Islet precursor cell (in vitro differentiated cells): Measurements from ENCODE around the gene CD93.

Experiments used
- DNase-seq: peaks from one replicate; pipeline ENCODE4 v3.0.0-alpha.2; 2018

The CD93 gene

DNA sequence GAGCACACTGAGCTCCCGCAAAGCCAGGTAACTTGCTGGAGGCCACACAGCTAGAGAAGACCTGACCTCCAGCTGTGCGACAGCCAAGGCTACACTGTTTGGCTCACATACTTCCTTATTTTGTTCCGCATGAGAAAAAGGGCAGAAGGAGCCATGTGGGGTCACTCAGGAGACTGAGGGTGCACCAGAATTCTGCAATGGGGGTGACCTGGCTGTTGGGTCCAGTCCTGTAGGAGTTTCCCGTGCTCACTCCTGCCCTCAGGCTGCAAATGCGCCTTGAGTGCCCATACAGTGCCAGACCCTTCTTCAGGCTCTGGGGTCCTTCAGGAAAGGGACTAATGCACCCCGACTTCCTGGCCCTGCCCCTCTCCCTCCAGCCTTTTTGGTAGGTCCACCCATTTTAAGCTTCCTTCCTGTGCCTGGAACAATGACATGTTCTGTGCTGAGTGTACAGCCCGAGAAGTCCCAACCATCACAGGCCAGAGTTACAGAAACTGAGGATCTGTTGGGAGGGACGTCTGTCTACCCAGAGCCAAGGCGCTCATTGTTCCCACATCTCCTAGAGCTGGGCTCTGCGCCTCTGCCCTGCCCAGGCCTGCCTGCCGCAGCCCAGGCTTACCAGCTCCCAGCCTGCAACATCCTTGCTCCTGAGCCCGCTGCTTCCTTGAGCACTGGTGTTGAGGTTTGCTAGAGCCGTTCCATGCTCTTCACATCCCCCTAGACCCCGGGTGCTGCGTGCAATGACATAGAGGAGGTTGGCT is 33.5 kb upstream of the CD93 start:
- no peak for DNase-seq

GRCh38 chr20:23118766-23119165 is 32.6 kb upstream of the CD93 start:
- no peak for DNase-seq

- no peak for DNase-seq
Measured at GRCh38 chr20:23118144-23118543, 32.0 kb upstream of the CD93 start.

GRCh38 chr20:23117738-23118137 is 31.6 kb upstream of the CD93 start:
- DNase-seq: no peak

DNA sequence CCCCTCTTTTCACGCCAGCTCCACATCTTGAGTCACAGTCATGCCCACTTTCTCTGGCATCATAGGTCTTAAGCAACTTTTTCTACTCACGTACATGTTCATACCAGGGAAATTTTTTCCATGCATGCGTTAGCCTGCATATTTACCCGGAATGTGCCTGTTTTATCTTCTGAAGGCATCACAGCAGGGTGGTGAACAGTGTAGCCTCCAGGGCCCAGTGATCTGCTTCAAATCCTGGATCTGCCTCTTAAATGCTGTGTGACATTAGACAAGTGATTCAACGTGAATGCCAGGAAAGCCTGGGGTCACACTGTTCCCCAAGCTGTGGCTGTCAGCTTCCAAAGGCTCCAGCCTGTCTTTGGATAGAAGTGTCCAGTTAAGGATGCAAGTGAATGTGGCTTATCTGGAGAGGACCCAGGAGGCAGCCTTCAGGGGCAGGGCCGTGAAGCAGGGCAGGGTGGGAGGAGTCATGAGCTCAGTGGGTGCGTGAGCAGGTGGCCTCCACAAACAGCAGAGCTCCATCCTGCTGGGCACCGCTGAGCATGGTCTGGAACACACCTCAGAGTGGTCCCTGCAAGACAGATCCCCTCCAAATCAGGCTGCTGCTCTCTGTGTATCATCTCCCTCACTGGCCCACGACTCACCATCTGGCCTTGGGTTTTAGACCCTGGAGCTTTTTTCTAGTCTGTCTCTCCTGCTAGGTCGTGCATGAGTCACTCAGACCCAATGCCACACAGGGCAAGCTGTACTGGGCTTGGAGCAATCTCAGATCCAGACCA is 30.4 kb upstream of the CD93 start:
- peak; percentile 86 for DNase-seq

DNA sequence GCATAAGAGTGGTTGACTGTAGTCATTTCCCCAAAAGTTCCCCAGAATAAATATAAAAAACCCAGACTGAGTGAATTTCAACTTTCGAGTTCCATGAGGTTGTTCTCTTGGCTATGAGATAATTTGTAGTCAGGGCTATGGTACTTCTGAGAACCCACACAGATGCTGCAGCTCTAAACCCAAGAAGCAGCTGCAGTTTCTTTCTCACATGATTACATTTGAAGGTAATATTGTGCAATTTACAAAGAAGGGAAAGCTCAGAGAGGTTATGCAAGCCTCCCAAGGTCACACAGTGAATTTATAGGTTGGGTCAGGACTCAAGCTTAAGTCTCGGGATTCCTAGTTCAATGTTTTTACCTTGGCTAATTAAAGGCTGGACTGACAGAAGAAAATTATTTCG is 29.7 kb upstream of the CD93 start:
- no peak for DNase-seq

DNA sequence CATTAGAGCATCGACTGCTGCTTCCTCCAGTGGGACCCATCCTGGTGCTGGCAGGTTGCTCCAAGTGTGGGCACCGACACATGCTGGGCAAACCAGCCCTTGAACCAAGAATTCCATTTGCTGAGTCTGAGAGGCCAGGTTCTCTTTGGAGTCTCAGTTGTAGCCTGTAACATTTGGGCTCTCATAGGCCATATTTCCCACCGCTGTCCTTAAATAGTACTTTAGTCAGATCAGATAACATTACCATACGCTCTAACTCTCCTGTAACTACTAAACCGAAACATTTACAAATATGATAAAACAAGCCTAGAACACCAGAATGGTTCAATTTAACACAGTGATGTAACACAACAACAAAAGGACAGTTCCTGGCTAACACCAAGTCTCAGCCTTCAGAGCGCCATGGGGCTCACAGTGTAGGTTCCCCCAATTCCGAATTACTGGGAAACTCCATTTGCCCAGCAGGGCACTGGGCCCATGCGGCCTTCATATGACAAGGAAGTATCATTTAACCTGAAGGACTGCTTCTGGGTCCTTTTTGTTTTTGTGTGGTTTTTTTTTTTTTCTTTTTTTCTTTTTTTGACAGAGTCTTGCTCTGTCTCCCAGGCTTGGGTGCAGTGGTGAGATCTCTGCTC is 28.4 kb upstream of the CD93 start:
- no peak for DNase-seq

- no peak for DNase-seq
Measured at GRCh38 chr20:23114018-23114417, 27.9 kb upstream of the CD93 start.

GRCh38 chr20:23112595-23112994 is 26.5 kb upstream of the CD93 start:
- no peak for DNase-seq

- no peak for DNase-seq
Measured at GRCh38 chr20:23111944-23112342, 25.8 kb upstream of the CD93 start.

GRCh38 chr20:23111307-23111943 is 25.3 kb upstream of the CD93 start:
- no peak for DNase-seq

GRCh38 chr20:23108871-23109270 is 22.7 kb upstream of the CD93 start:
- DNase-seq: no peak

DNA sequence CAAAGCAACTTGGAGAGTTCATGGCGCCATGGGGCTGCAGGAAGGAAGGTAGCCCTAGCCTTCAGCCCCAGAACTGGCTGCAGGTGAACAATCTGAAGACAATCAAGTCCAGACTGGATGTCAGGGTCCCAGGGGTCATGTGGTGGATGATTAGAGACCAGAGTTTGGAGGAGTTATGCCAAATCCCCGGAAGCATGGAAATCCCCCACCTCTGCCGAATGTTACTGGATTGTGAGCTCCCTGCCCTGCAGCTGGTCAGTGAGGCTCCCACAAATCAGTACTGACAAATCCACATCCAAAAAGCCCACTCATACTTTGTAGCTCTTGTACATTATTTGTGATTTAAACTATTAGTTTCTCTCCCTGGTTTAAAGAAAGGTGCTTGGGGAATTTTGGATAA is 21.3 kb upstream of the CD93 start:
- DNase-seq: no peak

- DNase-seq: no peak
Measured at GRCh38 chr20:23106271-23106851, 20.2 kb upstream of the CD93 start.

DNA sequence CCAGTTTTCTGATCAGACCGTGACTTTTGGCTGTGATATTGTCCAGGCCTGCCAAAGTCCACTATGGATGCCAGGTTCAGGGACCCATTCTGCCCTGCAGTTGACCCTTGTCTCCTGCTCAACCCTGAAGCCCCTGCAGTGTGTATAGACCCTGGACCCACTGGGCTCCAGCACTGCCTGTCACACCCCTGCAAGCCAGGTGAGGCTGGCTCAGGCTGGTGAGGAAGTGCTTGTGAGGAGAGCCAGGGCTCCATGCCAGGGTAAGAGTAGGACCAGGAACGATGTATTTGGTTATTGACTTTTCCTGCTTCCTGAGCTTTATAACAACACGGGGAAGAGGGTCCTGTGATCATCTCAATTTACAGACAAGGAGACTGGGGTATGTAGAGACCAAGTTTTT is 19.1 kb upstream of the CD93 start:
- DNase-seq: no peak

GRCh38 chr20:23103284-23104018 is 17.3 kb upstream of the CD93 start:
- DNase-seq: no peak

DNA sequence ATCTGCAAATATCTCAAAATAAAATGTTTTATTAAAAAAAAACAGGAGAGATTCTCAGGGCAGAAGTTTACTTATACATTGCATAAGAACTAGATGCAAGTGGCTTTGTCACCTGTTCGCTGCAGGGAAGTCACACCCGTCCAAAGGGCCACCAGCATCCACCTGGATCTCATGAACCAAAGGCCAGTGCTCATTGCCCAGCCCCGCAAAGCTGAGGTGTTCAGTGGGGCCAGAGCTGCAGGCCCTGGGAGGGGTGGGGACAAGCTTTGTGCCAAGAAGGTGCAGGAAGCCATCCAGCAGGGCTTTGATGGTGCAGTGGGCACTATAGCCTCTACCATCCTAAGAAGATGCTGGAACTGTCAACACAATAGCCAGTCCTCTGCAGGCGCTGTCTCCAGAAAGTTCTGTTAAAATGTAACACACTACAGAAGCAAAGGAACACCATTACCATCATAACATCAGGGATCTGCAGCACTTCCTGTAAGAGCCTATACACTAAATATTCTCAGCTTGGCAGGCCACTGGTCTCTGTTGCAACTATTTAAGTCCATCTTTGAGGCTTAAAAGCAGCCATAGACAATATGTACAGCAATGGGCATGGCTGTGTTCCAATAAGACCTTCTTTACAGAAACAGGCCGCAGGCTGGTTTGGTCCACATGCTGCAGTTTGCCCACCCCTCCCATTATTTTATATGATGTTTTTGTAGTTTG is 15.7 kb upstream of the CD93 start:
- no peak for DNase-seq

- DNase-seq: no peak
Measured at GRCh38 chr20:23100720-23101107, 14.6 kb upstream of the CD93 start.

DNA sequence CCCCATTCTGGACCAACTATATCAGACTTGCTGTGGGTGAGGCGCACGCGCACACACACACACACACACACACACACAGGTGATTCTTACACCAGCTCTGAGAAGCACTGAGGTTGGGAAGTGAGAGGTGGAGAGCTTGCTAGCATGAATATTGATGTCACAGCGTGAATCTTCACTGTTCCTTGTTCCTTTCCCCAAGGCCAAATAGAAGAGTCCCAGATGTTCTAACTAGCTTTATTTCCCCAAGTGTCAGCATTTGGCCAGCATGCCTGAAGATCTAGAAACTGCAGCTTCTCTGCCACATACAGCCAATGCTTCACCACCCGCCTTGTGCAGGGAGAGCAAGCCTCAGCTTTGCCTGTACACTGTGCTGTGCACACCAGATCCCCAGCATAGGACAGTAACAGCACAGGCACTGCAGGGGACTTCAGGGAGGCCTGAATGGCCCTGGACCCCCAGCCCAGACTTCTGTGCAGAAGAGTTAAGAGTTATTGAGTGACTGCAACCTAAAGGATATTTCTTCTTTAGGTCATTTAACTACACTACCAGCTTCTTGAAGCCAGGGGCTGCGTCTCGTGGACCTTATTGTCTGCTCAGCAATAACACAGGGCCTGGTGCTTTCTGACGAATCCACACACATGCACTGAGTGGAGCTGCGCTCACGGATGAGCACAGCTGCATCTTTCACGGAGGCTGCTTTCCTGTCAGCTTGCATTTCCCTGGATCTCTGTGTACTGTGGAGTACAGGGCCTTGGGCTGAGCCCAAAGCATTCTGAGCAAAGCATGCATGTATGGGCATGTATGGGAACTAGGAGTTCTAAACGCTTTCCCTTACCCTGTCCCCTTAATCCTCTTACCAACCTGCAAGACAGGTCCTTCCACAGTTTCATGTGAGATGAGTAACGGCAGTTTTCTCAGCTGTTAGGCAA is 13.9 kb upstream of the CD93 start:
- no peak for DNase-seq
